Mammary epithelial cell (primary cell): ENCODE measurements around the gene HGS.

ENCODE experiments used
- EZH2 ChIP-seq: IDR thresholded peaks from 2 replicates; pipeline ENCODE4 v1.6.1; 2012; ENCODE audit warnings: low read length, inconsistent platforms, borderline replicate concordance
- TF ChIP-seq, protein P1 (sequence below), 2 donors: IDR thresholded peaks in 1 of 2; conservative IDR thresholded peaks in 1 of 2; 2 replicates each; pipeline ENCODE4 v1.5.1; 2011 to 2012; ENCODE audit warnings: inconsistent platforms in 2 of 2, low read length in 2 of 2, mild to moderate bottlenecking in 2 of 2, control low read depth in 1 of 2, low read depth in 1 of 2; ENCODE audit not compliant: insufficient read depth in 1 of 2; ENCODE audit errors: extremely low read depth in 1 of 2

DNA sequence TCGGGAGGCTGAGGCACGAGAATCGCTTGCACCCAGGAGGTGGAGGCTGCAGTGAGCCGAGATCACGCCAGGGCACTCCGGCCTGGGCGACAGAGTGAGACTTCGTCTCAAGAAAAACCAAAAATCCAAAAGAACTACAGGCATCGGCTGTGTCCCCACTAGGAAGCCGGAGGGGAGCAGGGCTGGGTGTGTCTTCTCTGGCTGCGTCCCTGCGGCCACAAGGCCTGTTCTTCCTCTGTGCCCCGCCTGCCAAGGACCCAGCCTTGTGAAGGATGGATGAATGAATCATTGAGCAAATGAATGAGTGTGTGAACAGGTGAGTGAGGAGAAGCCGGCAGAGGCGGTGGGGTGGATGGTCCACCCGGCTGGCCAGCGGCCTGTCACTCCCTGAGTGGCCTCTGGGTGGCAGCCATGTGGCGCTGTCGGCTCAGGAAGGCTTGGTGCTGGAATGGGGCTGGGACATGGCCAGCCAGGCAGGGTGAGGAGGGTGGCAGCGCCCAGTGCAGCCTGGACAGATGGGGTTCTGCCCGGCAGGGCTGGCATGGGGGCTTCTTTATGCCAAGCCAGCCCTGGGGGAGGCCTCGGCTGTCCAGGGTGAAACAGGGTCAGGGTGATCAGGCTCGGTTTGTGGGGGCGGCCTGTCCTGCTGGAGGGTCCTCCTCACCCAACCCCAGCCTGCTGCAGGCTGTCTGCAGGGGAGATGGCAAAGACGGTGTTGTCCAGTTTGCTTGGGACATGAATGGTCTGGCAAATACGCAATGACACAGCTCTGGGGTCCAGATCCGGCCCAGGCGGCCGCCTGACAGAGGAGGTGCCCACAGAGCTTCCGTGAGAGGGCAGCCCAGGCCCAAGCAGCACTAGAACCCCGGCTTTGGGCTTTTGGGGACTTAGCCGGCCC is 49.9 kb downstream of the HGS start:
- TF ChIP-seq, protein P1, sequence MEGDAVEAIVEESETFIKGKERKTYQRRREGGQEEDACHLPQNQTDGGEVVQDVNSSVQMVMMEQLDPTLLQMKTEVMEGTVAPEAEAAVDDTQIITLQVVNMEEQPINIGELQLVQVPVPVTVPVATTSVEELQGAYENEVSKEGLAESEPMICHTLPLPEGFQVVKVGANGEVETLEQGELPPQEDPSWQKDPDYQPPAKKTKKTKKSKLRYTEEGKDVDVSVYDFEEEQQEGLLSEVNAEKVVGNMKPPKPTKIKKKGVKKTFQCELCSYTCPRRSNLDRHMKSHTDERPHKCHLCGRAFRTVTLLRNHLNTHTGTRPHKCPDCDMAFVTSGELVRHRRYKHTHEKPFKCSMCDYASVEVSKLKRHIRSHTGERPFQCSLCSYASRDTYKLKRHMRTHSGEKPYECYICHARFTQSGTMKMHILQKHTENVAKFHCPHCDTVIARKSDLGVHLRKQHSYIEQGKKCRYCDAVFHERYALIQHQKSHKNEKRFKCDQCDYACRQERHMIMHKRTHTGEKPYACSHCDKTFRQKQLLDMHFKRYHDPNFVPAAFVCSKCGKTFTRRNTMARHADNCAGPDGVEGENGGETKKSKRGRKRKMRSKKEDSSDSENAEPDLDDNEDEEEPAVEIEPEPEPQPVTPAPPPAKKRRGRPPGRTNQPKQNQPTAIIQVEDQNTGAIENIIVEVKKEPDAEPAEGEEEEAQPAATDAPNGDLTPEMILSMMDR (conservative IDR thresholded peaks at IDR 0.05 in 1 of 2, IDR thresholded peaks at IDR 0.05 in 1 of 2; ENCODE audit: extremely low read depth in 1 of 2, insufficient read depth in 1 of 2, low read depth in 1 of 2, low read length in 2 of 2), result peak; percentile 80 to 96
- TF ChIP-seq EZH2, result no peak
